Esophagus muscularis mucosa (tissue), 3 donors: ENCODE results near the gene TBCD.

Source experiments
- CTCF ChIP-seq, 3 experiments: fragments of 200-600 bp in 2 of 3; fragments of 450-650 bp in 1 of 3; sonication (generic) in 2 of 3; IDR thresholded peaks; one replicate each; pipeline ENCODE4 v1.5.1; 2017 to 2019; ENCODE audit warnings: antibody characterized with exemption in 3 of 3, mild to moderate bottlenecking in 2 of 3, moderate library complexity in 1 of 3
- EP300 ChIP-seq: sonication (generic); formaldehyde crosslinking; IDR thresholded peaks from one replicate; pipeline ENCODE4 v1.6.1; 2017; ENCODE audit warnings: antibody characterized with exemption

DNA sequence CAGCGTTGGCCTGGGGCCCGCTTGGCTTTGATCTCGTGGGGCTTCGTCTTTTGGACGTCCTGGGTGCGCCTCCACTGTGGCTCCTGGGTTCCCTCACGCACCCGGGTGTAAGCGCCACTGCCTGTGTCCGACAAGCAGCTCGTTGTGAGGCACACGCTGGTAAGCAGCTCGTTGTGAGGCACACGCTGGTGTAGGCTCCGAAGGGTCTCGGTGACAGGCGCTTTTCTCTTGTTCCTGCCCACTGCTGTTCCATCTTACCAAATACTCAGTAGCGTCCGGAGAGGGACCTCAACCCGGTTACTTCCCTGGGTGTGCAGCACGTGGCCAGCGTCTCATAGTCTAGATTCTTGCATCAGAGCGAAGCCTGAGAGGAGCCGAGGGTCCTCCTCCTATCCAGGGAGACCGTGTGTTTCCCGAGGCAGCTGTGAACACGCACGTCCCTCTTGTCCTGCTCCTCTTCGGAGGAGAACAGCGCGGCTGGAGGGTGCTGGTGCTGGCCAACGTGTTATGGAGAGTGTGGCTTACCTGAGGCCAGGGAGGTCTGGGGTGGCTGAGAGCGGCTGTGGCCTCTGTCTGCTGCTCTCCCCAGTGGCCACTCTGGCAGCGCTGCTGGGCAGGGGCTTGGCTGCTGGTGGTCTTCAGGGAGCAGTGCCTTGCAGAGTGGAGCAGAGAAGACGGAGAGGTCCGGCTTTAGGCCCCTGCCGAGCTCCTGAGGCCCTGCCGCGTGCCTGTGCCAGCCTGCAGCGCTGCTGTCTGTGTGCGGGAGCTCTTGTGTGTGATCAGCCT lies 120.1 kb downstream of the TBCD start:
- TF ChIP-seq CTCF (IDR thresholded peaks at IDR 0.05) (no peak), EP300 (no peak)
